ENCODE results near the gene MAX. TPM values are rescaled to one million over a fixed set of nuclear protein-coding genes. Genes with fewer than 3 reads are reported as not detected.

Gene MAX
- total RNA-seq, 2 donors from 2014 or later, result 44.3 to 49.0 TPM

DNA sequence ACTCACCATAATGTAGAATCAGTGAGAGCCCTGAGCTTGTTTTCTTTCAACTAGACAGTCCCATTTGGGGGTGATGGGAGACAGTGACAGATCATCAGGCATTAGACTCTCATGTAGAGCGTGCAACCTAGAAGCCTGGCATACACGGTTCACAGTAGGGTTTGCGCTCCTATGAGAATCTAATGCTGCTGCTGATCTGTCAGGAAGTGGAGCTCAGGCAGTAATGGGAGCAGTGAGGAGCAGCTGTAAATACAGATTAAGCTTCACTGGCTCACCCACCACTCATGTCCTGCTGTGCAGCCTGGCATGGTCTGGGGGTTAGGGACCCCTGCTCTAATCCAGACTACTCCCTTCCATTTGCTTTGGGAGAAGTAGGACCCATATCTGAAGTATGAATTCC, 60.0 kb downstream of the MAX start:
- no peaks in the 10 kb centered on the region for H3K27me3 Mint-ChIP-seq (ENCODE audit: insufficient read depth)
- Histone ChIP-seq H3K4me1 (ENCODE audit: control insufficient read depth, insufficient read depth, low read length) (no peaks in the 10 kb centered on the region), H3K36me3 (ENCODE audit: control insufficient read depth, insufficient read depth, low read length) (peaks cover 28% of the 10 kb centered on the region), H3K4me3 (ENCODE audit: low read length) (no peak overlapping the region), H3K27me3 (ENCODE audit: control insufficient read depth, insufficient read depth, low read length, poor library complexity, severe bottlenecking) (no peaks in the 10 kb centered on the region), H3K9me3 (ENCODE audit: control insufficient read depth, low read length) (no peaks in the 10 kb centered on the region), H3K9ac (ENCODE audit: extremely low read depth, low read length, poor library complexity, severe bottlenecking) (no peak overlapping the region), H3K27ac (ENCODE audit: low read depth, low read length) (no peak overlapping the region)
- TF ChIP-seq, protein P1, sequence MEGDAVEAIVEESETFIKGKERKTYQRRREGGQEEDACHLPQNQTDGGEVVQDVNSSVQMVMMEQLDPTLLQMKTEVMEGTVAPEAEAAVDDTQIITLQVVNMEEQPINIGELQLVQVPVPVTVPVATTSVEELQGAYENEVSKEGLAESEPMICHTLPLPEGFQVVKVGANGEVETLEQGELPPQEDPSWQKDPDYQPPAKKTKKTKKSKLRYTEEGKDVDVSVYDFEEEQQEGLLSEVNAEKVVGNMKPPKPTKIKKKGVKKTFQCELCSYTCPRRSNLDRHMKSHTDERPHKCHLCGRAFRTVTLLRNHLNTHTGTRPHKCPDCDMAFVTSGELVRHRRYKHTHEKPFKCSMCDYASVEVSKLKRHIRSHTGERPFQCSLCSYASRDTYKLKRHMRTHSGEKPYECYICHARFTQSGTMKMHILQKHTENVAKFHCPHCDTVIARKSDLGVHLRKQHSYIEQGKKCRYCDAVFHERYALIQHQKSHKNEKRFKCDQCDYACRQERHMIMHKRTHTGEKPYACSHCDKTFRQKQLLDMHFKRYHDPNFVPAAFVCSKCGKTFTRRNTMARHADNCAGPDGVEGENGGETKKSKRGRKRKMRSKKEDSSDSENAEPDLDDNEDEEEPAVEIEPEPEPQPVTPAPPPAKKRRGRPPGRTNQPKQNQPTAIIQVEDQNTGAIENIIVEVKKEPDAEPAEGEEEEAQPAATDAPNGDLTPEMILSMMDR (conservative IDR thresholded peaks at IDR 0.05), result no peak
- WGBS, 2 experiments (ENCODE audit: insufficient coverage in 1 of 2, insufficient read length in 1 of 2), result 99% methylated on average over 3 of the region's 3 CpGs; no CpG with 5 or more reads in 1 of the 2 experiments
- H3K9me3 Mint-ChIP-seq, result no peaks in the 10 kb centered on the region
- H3K27ac Mint-ChIP-seq, result no peak overlapping the region
- no peak overlapping the region for H3K4me3 Mint-ChIP-seq
- peaks cover 46% of the 10 kb centered on the region for H3K36me3 Mint-ChIP-seq (ENCODE audit: low read depth)
- DNase-seq, result no peak
- H3K4me1 Mint-ChIP-seq, result peaks cover 4% of the 10 kb centered on the region

DNA sequence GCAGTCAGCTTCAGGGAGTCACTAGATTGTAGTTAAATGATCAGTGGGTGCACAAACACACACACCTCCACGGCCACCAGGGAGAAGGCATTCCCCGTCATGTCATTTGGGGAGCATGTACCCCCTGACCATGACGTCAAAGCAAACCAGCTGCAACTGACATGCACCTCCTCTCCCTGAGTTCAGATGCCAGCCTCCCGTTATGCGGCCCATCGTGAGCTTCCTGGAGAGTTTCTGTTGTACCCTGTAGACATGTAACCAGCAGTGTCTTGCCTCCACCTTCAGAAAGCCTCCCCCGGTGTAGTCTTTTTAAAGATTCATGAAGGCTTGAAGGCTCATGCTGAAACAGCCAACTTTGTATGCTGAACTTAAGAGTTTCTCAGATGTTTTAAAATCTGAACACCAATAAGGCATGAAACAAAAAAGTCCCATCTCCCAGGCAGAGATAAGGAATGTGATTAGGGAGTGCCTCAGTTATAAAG, 60.8 kb downstream of the MAX start:
- H3K4me1 ChIP-seq (ENCODE audit: control insufficient read depth, insufficient read depth, low read length), result no peaks in the 10 kb centered on the region
- Mint-ChIP-seq H3K27ac (no peak overlapping the region), H3K27me3 (ENCODE audit: insufficient read depth) (no peaks in the 10 kb centered on the region), H3K9me3 (no peaks in the 10 kb centered on the region), H3K4me3 (no peak overlapping the region), H3K36me3 (ENCODE audit: low read depth) (peaks cover 49% of the 10 kb centered on the region), H3K4me1 (peaks cover 4% of the 10 kb centered on the region)
- H3K27me3 ChIP-seq (ENCODE audit: control insufficient read depth, insufficient read depth, low read length, poor library complexity, severe bottlenecking), result no peaks in the 10 kb centered on the region
- no peak overlapping the region for H3K9ac ChIP-seq (ENCODE audit: extremely low read depth, low read length, poor library complexity, severe bottlenecking)
- TF ChIP-seq, protein P1 (conservative IDR thresholded peaks at IDR 0.05), result no peak
- WGBS, 2 experiments (ENCODE audit: insufficient coverage in 1 of 2, insufficient read length in 1 of 2), result 94 to 100% methylated on average over 5 to 7 of the region's 7 CpGs
- H3K9me3 ChIP-seq (ENCODE audit: control insufficient read depth, low read length), result no peaks in the 10 kb centered on the region
- no peak overlapping the region for H3K4me3 ChIP-seq (ENCODE audit: low read length)
- no peak overlapping the region for H3K27ac ChIP-seq (ENCODE audit: low read depth, low read length)
- peaks cover 21% of the 10 kb centered on the region for H3K36me3 ChIP-seq (ENCODE audit: control insufficient read depth, insufficient read depth, low read length)
- DNase-seq, result no peak

DNA sequence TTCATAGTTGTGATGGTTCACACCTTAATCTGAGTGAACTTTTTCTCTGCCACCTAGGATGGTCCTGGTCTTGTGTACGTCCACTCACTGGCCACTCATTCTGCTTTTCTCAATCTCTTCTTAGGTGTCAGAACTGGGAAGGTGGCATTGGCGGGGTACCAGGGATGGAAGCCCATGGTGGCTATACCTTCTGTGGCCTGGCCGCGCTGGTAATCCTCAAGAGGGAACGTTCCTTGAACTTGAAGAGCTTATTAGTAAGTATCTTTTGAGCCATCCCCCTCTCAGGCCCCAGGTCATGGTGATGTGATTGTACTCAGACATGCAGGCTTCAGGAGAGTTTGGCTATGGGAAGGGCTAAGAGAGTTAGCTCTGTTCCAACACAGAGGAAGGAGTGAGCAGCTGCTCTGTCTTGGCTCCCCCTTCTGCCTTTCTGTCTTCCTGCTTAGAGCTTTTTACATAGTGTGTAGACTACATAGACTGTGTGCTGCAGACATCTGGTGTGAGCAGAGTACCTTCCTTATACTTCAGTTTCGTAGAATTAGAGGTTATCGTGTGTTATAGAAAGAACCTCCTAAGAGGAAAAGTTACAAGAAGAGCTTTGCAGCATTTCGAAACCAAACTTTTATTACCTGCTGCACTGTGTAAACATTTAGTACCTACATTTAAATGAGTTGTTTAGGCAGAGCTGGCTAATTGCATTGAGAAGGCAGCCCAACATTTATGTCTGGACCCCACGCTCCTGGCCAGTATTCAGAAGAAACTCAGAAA, 61.5 kb downstream of the MAX start:
- no peaks in the 10 kb centered on the region for H3K9me3 Mint-ChIP-seq
- peaks cover 4% of the 10 kb centered on the region for H3K4me1 Mint-ChIP-seq
- TF ChIP-seq, protein P1 (conservative IDR thresholded peaks at IDR 0.05), result no peak
- Histone ChIP-seq H3K4me3 (ENCODE audit: low read length) (no peak overlapping the region), H3K27ac (ENCODE audit: low read depth, low read length) (no peak overlapping the region), H3K9ac (ENCODE audit: extremely low read depth, low read length, poor library complexity, severe bottlenecking) (no peak overlapping the region), H3K27me3 (ENCODE audit: control insufficient read depth, insufficient read depth, low read length, poor library complexity, severe bottlenecking) (no peaks in the 10 kb centered on the region), H3K36me3 (ENCODE audit: control insufficient read depth, insufficient read depth, low read length) (peaks cover 21% of the 10 kb centered on the region), H3K4me1 (ENCODE audit: control insufficient read depth, insufficient read depth, low read length) (no peaks in the 10 kb centered on the region), H3K9me3 (ENCODE audit: control insufficient read depth, low read length) (no peaks in the 10 kb centered on the region)
- no peaks in the 10 kb centered on the region for H3K27me3 Mint-ChIP-seq (ENCODE audit: insufficient read depth)
- H3K27ac Mint-ChIP-seq, result no peak overlapping the region
- DNase-seq, result no peak
- WGBS, 2 experiments (ENCODE audit: insufficient coverage in 1 of 2, insufficient read length in 1 of 2), result 93 to 96% methylated on average over 3 to 9 of the region's 9 CpGs
- H3K36me3 Mint-ChIP-seq (ENCODE audit: low read depth), result peaks cover 48% of the 10 kb centered on the region
- no peak overlapping the region for H3K4me3 Mint-ChIP-seq
